Activated naive CD4-positive, alpha-beta T cell (primary cell): Measurements from ENCODE around the gene CCS.
"Not testable (repeated sequence)": the region's sequence is repeated elsewhere in the genome, so short reads cannot be mapped to it uniquely, and the experiment has no call there.

Source experiments
- DNase-seq, 4 experiments: peaks; one replicate each; lab custom pipeline; 2025; lab: John Stamatoyannopoulos, UW

The CCS gene

GRCh38 chr11:66561178-66561974 is 31.6 kb upstream of the CCS start:
- no peak for DNase-seq

GRCh38 chr11:66561975-66562248 is 31.1 kb upstream of the CCS start:
- DNase-seq: no peak

- DNase-seq: no peak
These were observed 30.7 kb upstream of the CCS start for GRCh38 chr11:66562275-66562674.

GRCh38 chr11:66562907-66563583 is 29.9 kb upstream of the CCS start:
- no peak for DNase-seq

- DNase-seq: no peak
These were observed 29.2 kb upstream of the CCS start for GRCh38 chr11:66563832-66564231.

- no peak for DNase-seq
These were observed 28.4 kb upstream of the CCS start for GRCh38 chr11:66564538-66564937.

- DNase-seq: no peak
These were observed 28.0 kb upstream of the CCS start for GRCh38 chr11:66564984-66565383.

GRCh38 chr11:66566221-66566620 is 26.8 kb upstream of the CCS start:
- no peak for DNase-seq

- DNase-seq: no peak
These were observed 25.2 kb upstream of the CCS start for GRCh38 chr11:66567787-66568123.

GRCh38 chr11:66568124-66568916 is 24.7 kb upstream of the CCS start, which contains the start of gene CTSF:
Gene CTSF (minus strand): TSS chr11:66568606. CDS start chr11:66568486, 120 bp downstream.
- peak in 3 of 4 experiments; percentile 47 to 64 (median 50) for DNase-seq

GRCh38 chr11:66569076-66569475 is 23.9 kb upstream of the CCS start:
- no peak for DNase-seq

- DNase-seq: no peak
These were observed 22.7 kb upstream of the CCS start for GRCh38 chr11:66570079-66570849.

- DNase-seq: no peak
These were observed 22.2 kb upstream of the CCS start for GRCh38 chr11:66570850-66571180.

- DNase-seq: peak; percentile 48 to 68 (median 64)
These were observed 13.9 kb upstream of the CCS start for GRCh38 chr11:66579017-66579606.

GRCh38 chr11:66580803-66581202 is 12.2 kb upstream of the CCS start:
- DNase-seq: no peak

GRCh38 chr11:66581261-66581660 is 11.7 kb upstream of the CCS start:
- no peak for DNase-seq

- DNase-seq: not testable (repeated sequence)
These were observed 10.3 kb upstream of the CCS start for GRCh38 chr11:66582565-66583147.

- not testable (repeated sequence) for DNase-seq
These were observed 7.5 kb upstream of the CCS start for GRCh38 chr11:66585447-66585846.

GRCh38 chr11:66586136-66586535 is 6.8 kb upstream of the CCS start:
- no peak for DNase-seq

- not testable (repeated sequence) for DNase-seq
These were observed 3.7 kb upstream of the CCS start for GRCh38 chr11:66589315-66589714.

- no peak for DNase-seq
These were observed 2.8 kb upstream of the CCS start for GRCh38 chr11:66589996-66590675.
